Stimulated activated CD8-positive, alpha-beta memory T cell treated with anti-CD3 and anti-CD28 coated beads, Interleukin-4, amount 100 ng/mL, for 1 hour (primary cell): ENCODE results near the gene MAT2A.
"Not testable (repeated sequence)": the region's sequence is repeated elsewhere in the genome, so short reads cannot be mapped to it uniquely, and the experiment has no call there.

Experiments
- DNase-seq, 2 donors: peaks; one replicate each; pipeline ENCODE4 v3.0.0-alpha.2; 2020; ENCODE audit warnings: low read depth in 2 of 2, low spot score in 1 of 2

MAT2A gene

DNA sequence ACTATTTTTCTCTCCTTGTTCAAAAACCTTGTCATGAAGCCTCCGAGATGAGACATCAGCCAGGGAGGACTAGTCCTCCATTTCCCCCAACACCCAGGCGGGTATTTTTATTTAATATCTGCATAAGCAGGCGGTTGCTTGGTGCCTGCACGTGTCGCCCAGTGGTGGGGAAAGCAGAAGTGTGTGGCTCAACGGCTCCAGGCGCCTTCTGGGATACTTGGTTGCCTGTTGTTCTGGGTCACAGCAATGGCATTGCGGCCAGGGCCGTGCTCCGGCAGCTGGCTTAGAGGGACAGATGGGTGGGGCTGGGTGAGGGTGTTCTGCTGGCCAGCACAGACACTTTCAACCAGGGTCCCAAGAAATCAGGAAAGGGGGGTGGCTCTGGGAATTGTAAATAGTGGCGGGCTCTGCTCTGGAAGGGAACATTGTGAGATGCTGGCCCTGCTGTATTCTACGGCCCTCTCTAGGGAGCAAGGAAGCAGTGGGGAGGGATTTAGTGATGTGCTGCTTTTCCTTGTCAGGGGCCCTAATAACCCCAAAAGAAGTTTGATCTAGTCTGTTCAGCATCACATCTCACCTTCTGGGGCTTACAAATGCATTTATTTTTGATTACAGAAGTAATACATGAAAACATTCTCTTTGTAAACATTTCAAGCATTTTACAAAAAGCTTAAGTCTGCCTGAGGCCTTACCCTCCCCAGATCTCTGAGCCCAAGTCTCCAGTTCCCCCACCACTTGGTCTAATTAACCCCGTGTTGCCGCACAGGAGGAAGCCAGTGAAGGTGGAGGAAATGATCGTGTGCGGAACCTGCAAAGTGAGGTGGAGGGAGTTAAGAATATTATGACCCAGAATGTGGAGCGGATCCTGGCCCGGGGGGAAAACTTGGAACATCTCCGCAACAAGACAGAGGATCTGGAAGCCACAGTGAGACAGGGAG is 39.5 kb downstream of the MAT2A start:
- no peak for DNase-seq

DNA sequence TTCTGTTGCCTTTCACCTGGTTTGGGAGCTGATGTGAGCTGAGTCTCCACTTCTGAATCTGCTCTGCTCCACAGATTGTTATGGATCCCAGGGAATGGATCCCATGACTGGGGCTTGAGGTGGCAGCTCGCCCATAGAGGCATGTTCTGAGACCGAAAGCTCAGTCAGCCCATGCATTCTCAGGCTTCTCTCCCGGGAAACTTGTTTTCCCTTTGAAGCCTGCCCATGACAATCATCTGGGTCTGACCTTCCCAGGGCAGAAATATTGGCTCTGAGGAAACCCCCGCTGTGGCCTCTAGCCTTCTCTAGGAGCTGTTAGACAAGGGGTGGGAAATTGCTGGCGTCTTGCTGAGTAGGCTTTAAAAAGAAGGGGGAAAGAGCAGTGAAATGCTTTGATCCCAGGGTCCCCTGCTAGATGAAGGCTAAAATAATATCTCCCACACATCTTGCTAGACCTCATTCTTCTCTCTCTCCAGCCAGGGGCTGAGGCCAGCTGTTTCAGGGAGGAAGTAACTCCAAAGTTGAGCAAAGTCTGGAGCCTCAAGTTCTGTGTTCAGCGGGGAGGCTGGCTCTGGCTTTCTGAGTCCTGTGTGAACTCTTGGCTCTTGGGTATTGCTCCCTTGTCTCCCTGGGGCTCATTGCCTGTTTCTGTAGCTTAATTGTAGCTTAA is 40.4 kb downstream of the MAT2A start:
- no peak for DNase-seq

DNA sequence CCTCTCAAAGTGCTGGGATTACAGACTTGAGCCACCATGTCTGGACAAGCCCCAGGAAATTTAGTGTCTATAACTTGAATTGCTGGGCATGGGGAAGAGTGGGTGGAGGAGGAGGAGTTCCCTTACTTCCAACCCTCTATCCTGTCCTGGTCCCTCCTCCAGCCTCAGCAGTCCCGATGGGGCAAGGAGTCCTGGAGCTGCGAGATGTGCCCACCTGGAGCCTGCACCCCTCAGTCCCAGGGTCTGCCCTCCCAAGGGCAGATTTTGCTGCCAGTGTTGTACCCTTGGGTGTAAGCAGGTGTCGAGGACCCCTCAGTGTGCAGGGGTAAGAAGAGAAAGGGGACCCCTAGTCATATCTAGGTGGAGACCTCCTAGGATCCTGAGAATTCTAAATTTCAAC is 41.2 kb downstream of the MAT2A start:
- DNase-seq, result no peak

DNA sequence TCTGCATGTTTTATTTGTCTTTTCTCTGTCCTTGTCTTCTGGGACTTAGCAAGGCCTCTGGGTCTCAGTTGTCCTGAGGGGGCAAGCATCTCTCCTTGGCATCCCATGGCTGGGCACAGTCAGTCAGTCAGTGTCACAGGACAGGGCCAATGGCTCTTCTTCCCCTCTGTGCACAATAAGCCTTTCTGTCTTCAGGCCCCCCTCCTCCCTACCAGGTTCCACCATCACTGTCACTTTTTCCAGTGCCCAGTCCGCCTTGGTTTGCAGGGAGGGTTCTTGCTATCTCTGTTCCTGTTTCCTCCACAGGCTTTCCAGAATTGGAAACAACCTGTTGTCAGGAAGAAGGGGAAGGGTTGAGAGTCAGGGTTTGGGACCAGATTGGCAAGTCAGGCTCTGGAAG is 43.5 kb downstream of the MAT2A start:
- no peak for DNase-seq

- DNase-seq, result no peak
Measured at GRCh38 chr2:85583667-85584353, 44.8 kb downstream of the MAT2A start.

DNA sequence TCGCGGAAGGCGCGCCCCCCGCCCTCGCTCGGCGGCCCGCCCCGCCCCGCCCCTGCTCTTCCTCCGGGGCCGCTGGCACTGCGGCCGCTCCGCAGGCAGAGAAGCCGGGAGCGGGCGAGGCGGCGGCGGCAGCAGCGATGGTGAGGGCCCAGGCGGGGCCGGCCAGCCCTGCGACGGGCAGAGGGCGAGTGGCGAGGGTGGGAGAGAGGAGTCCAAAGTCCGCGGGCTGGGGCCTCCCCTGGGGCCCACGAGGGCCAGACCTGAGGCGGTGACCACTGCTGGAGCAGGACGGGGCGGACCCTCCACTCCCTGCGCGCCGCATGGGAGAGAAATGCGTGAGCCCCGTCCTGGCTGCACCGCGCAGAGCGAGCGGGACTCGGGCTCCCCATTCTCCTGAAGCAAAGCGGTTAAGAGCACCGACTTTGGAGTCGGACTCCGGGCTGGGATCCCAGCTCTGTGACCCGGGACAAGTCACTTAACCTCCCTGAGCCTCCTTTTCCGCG is 45.4 kb downstream of the MAT2A start, which contains the start of gene VAMP5:
Gene VAMP5 (plus strand): TSS at position 78 of the 503 bp plus-strand sequence. CDS start 60 bp downstream, at position 138.
- DNase-seq, result no peak

DNA sequence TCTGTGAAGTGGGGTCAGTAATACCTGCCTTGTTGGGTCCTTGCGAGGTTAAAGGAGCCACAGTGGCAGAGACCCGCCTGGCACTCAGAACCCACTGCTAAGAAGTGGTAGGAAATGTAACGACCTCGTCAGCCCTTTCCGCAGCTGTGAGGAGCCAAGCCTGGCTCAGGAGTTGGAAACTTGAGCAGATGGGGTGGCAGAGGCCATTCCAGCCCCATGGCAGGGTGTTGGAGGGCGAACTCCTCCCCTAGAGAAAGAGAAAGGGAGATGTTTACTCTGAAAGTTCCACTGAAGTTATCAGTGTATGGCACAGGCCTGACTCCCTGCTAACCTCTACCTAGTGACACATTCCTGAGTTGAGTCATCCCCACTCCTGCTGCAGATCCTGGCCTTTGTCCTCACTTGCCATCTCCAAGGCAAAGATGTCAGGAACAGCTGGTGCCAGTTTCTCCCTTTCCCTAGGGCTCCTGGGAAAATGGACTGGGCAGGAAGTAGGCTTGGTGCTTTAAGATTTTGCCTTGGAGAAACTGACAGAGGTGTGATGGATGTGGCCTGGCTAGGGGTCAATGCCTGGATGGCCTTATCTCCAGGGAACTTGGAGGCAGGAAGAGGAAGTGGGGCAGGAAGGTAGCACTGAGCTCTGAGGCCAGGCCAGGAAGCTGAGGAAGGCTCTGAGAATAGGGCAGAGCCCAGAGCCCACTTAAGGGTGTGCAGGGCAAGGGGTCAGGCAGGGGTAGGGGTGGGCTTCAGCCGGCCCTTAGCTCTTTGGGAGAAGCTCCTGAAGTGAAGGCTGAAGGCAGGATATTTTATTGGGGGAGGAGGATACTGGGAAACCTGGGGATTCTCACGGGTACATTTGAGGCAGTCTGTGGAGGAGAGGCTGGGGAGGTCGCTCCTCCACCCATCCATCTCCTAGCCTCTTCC is 46.2 kb downstream of the MAT2A start:
- no peak for DNase-seq

- no peak for DNase-seq
Measured at GRCh38 chr2:85585781-85586105, 46.8 kb downstream of the MAT2A start.

- no peak for DNase-seq
Measured at GRCh38 chr2:85588236-85588635, 49.3 kb downstream of the MAT2A start.

- no peak for DNase-seq
Measured at GRCh38 chr2:85588645-85589044, 49.7 kb downstream of the MAT2A start.

DNA sequence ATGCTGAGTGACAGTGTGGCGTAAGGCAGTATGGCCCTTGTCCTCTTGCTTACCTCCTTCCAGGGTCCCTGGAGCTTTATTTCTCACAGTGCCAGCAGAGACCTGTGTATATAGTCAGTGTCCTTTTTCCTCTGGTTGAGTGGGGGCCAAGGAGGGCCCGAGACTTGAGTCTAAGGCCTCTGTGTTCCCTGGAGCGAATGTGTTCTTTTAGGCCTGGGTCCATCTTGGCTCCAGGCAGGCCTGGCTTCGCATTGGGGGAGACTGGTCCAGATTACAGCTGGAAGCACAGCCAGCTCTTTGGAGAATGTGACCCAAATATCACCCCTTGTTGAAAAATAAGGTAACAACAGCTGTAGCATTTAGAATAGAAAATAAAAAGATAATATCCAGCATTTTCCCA is 50.2 kb downstream of the MAT2A start:
- DNase-seq, result no peak

GRCh38 chr2:85589982-85590791 is 51.2 kb downstream of the MAT2A start:
- no peak for DNase-seq

DNA sequence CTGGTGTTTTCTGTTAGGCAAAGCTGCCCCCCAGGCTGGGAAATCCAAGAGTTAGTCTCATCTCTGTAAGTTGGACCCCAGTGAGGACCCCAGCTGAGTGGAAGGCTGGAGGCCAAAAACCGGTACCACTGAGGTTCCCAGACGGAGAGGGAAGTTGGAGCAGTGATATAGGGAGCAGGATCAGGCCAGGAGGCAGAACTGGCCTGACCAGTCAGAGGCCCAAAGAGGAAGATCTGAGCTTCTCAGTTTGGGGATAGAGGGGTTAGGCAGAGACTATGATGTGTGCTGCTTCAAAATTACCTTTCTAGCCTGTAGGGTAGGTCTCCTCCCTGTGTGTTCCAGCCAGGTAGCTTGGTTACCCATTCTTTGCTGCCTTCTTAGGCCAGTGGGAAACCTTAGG is 52.0 kb downstream of the MAT2A start:
- no peak for DNase-seq

DNA sequence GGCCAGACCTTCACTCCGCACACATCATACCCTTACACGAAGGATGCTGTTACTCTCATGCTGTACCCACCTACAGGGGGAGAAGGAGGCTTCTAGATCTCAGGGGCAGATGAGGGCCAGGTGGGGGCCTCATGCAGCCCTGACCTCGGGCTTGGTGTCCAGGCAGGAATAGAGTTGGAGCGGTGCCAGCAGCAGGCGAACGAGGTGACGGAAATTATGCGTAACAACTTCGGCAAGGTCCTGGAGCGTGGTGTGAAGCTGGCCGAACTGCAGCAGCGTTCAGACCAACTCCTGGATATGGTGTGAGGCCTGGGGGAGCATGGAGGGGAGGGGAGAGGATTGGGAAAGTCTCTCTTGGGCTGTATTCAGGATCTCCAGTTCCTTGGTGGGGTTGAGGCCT is 52.6 kb downstream of the MAT2A start:
- no peak for DNase-seq

DNA sequence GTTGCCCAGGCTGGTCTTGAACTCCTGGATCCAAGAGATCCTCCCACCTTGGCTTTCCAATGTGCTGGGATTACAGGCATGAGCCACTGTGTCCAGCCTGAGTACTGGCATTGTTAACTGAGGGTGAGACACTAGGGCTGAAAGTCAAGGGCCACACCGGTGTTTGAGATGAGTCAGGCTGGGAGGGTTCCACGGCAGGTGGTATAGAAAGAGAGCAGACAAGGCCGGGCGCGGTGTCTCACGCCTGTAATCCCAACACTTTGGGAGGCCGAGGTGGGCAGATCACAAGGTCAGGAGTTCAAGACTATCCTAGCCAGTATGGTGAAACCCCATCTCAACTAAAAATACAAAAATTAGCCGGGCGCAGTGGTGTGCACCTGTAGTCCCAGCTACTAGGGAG is 53.3 kb downstream of the MAT2A start:
- not testable (repeated sequence) for DNase-seq

DNA sequence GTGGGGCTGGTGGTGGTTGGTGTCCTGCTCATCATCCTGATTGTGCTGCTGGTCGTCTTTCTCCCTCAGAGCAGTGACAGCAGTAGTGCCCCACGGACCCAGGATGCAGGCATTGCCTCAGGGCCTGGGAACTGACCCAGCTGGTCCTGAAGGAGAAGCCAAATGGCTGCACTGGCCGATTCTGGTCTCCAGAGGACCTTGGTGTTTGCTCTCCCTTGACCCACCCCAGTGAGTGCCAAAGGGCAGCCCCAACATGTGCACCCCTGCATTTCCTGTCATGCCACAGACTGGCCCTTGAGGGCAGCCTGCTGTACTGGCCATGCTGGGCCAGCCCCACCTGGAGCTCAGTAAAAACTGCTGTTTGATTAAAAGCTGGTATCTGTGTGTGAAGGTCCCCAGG is 54.1 kb downstream of the MAT2A start:
- no peak for DNase-seq
